Fibroblast of upper back skin (primary cell): Measurements from ENCODE around the gene CIB1.
A peak's percentile ranks its signal among the peaks of the same experiment; 100 is the strongest.
"Not testable (repeated sequence)": the region's sequence is repeated elsewhere in the genome, so short reads cannot be mapped to it uniquely, and the experiment has no call there.

Source experiments
- DNase-seq: peaks from one replicate; pipeline ENCODE4 v3.0.0-alpha.2; 2013

The CIB1 gene

DNA sequence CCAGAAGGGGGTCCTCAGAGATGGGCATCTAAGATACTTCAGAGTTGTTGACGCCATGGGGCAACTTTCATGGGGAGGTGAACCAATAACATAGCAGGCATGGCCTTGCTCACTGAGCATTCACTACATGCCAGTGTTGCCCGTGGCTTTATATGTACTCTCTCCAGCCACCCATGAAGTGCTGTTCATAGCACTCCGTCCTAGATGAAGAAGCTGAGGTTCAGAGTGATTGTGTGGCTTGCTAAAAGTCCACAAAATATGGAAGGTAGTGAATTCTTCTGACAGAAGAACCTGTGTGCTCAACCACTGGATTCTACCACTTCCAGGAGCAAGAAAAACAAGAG, 42.4 kb downstream of the CIB1 start:
- DNase-seq = no peak

DNA sequence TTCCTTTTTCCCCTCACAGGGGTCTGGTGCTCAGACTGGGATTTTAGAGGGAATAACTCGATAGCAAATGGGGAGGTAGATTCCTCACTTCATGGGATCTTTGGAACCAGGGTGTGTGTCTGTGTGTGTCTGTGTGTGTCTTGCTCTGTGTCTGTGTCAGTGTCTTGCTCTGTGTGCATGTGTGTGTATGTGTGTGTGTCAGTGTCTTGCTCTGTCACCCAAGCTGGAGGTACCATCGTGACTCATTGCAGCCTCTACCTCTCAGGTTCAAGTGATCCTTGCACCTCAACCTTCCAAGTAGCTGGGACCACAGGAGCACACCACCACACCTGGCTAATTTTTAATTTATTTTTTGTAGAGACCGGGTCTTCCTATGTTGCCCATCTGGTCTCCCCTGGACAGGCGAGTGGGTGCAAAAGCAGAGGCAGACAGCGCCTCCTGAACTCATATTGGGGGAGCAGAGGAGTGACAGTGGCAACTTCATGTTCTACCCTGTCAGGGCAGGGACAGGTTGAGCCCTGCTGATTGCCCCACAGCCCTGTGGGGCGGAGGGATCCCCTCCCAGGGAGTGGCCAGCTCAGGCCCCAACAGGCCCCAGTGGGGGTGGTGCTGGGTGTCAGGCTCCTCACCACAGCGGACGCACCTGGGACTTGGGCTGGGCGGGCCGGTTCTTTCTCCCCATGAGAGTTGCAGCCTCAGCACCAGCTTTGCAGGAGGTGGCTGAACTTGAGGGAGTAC, 43.0 kb downstream of the CIB1 start:
- no peak for DNase-seq

DNA sequence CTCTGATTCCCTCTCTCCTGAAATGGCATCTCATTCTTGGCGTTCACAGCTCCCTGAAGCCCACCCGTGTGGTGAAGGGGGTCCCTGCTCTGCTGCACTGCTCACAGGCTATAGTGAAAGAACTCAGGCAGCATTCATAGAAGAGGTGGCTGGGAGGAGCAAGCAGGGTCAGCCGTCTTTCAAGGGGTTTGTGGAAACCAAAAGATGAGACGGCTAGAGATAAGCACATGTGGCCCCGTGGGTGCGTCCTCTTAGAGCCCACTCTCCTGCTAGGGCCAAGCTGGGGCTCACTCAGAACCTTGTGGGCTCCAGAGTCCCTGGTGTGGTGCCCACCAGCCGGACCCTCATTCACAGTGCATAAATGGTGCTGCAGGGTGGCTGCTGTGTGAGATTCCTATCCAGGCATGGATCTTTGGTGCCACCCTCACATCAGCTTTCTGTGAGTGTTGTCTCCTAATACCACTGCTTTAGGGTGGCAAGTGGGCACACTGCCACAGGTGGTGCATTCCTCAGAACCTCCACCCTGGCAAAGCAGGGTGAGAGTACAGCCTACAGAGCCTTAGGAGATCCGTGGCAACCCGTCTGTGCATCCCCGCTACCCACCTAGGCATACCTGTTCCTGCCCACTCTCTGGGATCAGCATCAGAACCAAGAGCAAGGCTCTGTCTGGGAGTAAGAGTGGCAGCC, 43.8 kb downstream of the CIB1 start:
- DNase-seq = no peak

DNA sequence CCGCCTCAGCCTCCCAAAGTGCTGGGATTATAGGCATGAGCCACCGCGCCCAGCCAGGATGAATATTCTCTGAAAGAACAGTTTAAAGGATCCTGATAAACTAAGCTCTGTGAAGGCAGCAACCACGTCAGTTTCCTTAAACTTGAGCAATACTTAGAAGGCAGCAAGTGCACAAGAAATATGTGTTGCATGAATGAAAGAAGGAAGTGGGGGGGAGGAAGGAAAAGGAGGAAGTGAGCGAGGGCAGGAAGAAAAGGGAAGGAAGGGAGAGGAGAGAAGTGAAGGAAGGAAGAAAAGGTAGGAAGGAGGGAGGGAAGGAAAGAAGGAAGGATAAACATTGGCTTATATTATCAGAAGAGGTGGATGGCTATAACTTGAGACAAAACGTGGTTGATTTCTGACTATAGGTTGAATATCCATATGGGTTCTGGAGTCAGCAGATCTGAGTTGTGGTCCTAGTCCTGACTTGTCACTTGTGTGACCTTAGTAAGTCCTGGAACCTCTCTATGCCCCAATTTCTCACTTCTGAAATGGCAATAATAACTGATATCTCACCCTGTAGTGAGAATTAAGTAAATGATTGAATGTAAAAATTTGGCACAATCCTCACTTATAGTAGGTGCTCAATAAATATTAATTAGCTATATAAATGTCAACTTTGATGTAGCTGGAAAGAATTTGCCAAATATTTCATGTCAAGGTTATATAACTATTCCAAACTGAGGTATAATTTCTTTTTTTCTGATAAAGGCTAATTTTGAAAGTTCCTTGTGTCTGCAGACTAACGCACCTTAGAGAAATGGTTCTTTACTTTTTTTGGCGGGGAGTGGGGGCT, 44.6 kb downstream of the CIB1 start:
- DNase-seq = no peak

DNA sequence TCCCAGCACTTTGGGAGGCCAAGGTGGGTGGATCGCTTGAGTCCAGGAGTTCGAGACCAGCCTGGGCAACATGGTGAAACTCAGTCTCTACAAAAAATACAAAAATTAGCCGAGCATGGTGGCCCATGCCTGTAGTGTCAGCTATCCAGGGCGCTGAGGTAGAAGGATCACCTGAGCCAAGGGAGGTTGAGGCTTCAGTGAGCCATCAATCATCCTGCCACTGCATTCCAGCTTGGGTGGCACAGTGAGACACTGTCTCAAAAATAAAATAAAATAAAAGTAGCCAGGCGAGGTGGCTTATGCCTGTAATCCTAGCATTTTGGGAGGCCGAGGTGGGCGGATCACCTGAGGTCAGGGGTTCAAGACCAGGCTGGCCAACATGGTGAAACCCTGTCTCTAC, 45.7 kb downstream of the CIB1 start:
- not testable (repeated sequence) for DNase-seq

DNA sequence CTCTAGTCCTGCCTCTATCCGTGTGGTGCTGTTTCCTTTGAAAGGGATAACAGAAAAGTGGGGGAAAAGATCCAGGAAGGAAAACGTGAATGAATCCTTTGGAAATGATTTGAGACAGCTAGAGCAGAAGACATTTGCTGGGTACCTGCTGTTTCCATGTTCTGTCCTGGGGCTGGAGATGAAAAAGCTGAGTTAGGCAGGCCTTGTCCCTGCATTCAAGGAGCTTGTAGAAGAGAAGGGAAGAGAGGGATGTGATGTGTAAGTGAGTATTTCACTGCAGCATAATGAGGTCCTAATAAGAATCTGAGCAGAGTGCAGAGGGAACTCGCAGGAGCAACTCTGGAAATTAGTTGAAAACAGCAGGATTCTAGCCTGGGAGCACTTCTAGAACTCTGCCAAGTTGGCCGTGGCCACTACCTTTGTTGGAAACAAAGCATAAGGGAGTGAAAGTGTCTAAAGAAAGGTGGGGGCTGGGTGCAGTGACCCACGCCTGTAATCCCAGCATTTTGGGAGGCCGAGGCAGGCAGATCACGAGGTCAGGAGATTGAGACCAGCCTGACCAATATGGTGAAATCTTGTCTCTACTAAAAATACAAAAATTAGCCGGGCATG, 46.4 kb downstream of the CIB1 start:
- DNase-seq = no peak

DNA sequence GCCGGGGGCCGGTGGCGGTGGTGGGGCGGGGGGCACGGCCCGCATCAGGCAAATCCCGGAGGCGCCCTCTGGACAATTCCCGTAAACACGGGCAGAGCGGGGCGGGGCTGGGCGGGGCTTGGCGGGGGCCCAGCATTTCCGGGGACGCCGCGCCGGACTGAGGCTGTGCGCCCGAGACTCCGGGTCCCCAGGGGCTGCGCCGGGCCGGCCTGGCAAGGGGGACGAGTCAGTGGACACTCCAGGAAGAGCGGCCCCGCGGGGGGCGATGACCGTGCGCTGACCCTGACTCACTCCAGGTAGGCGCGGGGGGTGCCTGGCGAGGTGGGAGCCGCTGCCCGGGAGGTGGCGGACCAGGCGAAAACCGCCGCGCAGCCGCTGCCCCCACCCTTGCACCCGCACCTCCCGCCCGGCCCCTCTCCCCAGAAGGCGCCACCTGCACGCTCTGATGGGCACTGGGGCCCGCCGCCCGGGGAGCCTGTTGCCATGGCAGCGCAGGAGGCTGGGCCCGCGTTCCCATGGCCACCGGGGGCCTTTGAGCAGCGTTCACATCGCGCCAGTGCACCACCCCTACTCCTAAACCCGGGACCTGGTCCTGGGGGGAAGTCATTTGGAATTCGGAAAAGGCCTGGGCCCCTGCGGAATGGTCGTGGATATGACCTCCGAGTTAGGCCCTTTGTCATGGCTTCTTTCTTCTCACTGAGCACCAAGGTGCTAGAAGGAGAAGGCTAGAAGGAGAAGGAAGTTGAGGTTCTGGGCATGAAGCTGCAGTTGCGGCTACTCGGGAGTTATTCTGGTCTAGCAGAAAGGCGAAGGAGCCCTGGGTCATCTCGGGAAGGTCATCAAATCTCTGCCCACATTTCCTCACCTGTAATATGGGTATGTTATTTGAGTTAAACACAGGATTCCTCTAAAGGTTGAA, 48.7 kb downstream of the CIB1 start:
- peak; percentile 22 for DNase-seq

DNA sequence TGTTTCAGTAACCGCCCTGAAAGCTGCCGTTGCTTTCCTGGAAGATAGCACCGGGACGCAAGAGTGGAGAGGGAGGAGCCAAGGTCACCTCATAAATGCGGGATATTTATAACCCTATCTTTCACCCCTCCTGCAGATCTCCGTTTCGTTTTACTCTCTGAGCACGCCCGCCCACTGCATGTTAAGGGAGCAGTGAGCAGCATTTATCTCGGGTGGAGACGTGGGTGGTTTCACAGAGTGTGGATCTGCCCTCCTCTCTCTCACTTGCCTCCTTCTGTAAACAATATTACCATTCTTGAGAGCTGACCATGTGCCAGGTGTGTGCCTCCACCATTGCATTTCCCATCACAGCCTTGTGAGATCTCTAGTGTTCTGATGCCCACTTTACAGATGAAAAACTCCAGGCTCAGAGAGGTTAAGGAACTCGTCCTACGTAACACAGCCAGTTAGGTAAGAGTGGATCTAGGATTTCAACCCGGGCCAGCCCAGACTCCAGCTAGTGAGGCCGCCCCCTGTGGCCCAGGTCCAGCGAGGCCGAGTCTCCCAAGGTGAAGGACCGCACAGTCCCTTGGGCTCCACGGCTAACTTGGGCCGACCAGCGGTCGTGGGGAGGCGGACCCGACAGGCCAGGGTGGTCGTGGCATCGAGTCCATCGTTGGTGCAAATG, 49.5 kb downstream of the CIB1 start:
- peak; percentile 16 for DNase-seq

DNA sequence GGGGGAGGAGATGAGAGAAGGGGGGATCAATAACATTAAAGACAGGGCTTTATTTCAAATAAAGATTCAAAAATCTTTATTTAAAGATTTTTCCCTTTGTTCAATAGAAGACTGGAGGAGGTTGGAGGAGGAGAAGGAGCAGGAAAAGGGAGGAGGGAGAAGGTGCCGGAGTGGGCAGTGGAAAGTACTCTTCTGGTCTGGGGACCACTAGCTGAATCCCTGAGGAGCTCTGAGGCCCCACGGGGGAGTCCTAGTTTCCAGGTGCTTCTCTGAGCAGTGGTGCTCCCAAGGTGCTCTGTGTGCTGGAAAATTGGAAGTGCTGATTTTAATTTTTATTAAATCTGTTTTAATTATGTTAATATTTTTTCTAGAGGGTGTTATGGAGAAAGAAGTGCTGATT, 52.0 kb downstream of the CIB1 start:
- DNase-seq = no peak
